ENCODE measurements around the gene MAP4K3.
"Not testable (repeated sequence)": the region's sequence is repeated elsewhere in the genome, so short reads cannot be mapped to it uniquely, and the experiment has no call there.

MAP4K3 gene

GRCh38 chr2:39300044-39300978 is 136.8 kb downstream of the MAP4K3 start:
- peak; percentile 21 for FAIRE-seq

GRCh38 chr2:39290433-39290832 is 146.7 kb downstream of the MAP4K3 start:
- FAIRE-seq: no peak

- no peak for FAIRE-seq
Measured at GRCh38 chr2:39289609-39290008, 147.5 kb downstream of the MAP4K3 start.

GRCh38 chr2:39283561-39283960 is 153.5 kb downstream of the MAP4K3 start:
- no peak for FAIRE-seq

GRCh38 chr2:39281391-39281790 is 155.7 kb downstream of the MAP4K3 start:
- no peak for FAIRE-seq

GRCh38 chr2:39275016-39275415 is 162.1 kb downstream of the MAP4K3 start:
- FAIRE-seq: no peak

- FAIRE-seq: no peak
Measured at GRCh38 chr2:39269941-39270340, 167.1 kb downstream of the MAP4K3 start.

- FAIRE-seq: no peak
Measured at GRCh38 chr2:39266916-39267434, 170.1 kb downstream of the MAP4K3 start.

GRCh38 chr2:39266139-39266805 is 170.8 kb downstream of the MAP4K3 start:
- no peak for FAIRE-seq

GRCh38 chr2:39265315-39265714 is 171.8 kb downstream of the MAP4K3 start:
- FAIRE-seq: no peak

- no peak for FAIRE-seq
Measured at GRCh38 chr2:39264733-39265132, 172.4 kb downstream of the MAP4K3 start.

- no peak for FAIRE-seq
Measured at GRCh38 chr2:39260087-39260486, 177.0 kb downstream of the MAP4K3 start.

- no peak for FAIRE-seq
Measured at GRCh38 chr2:39256040-39256439, 181.0 kb downstream of the MAP4K3 start.

- no peak for FAIRE-seq
Measured at GRCh38 chr2:39252888-39253518, 184.1 kb downstream of the MAP4K3 start.

GRCh38 chr2:39247512-39248043 is 189.5 kb downstream of the MAP4K3 start:
- no peak for FAIRE-seq

GRCh38 chr2:39246382-39246980 is 190.6 kb downstream of the MAP4K3 start:
- FAIRE-seq: no peak

- FAIRE-seq: not testable (repeated sequence)
Measured at GRCh38 chr2:39244963-39245625, 192.0 kb downstream of the MAP4K3 start.

- FAIRE-seq: not testable (repeated sequence)
Measured at GRCh38 chr2:39244241-39244862, 192.7 kb downstream of the MAP4K3 start.

GRCh38 chr2:39243469-39244123 is 193.5 kb downstream of the MAP4K3 start, which contains the start of gene CDKL4:
CDKL4 (minus strand) TSS chr2:39243970.
- FAIRE-seq: no peak

GRCh38 chr2:39241588-39241987 is 195.5 kb downstream of the MAP4K3 start:
- no peak for FAIRE-seq

GRCh38 chr2:39240758-39241157 is 196.3 kb downstream of the MAP4K3 start:
- no peak for FAIRE-seq
